ENCODE data around the gene GATB. TPM values are rescaled to one million over a fixed set of nuclear protein-coding genes. Genes with fewer than 3 reads are reported as not detected.
"Not testable (repeated sequence)": the region's sequence is repeated elsewhere in the genome, so short reads cannot be mapped to it uniquely, and the experiment has no call there.

The GATB gene
- total RNA-seq, 6 experiments from 2014 or later, result 23.1 to 28.2 (median 24.4) TPM

DNA sequence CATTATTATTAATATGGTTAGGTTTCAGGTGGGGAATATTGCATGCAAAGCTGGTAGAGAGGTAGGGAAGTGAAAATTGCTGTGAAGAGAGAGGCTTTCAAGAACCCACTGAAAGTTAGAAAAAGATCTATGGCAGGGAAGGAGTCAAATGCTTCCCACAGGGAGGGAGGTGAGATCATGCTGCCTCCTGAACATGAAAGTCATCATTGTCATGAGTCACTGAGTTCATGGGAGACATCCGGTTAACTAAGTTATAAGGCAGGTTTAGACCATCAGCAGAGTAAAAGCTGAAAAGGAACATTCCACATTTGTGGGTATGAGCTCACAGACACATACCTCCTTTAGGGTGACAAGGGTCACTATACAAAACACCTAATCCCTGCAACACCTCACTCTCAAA lies 16.2 kb downstream of the GATB start:
- Mint-ChIP-seq H3K4me1 (ENCODE audit: low read depth) (peaks cover 60% of the 10 kb centered on the region), H3K4me3 (peak overlapping the region; percentile 41), H3K27me3 (ENCODE audit: insufficient read depth) (no peaks in the 10 kb centered on the region), H3K9me3 (no peaks in the 10 kb centered on the region), H3K27ac (peak overlapping the region; percentile 97), H3K36me3 (ENCODE audit: low read depth) (peaks cover 10% of the 10 kb centered on the region)
- no peak for TF ChIP-seq CTCF (IDR thresholded peaks at IDR 0.05)
- peak; percentile 89 for DNase-seq

DNA sequence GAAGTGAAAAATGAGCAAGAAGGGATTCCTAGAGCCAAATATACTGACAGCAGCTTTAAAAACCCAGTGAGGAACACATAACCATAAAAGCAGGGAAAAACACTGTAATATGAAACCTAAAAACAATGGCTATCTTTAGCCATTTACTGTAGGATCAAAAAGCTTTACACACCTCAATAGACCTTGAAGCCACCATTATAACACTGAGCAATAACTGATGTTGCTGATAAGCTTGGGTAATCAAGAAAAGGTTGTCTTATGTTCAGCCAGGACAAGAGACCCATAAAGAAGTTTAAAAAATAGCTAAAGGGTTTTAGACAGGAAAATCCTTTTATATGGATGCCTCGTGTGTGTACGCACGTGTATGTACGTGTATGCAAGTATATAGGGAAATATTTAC lies 16.9 kb downstream of the GATB start:
- Mint-ChIP-seq H3K27me3 (ENCODE audit: insufficient read depth) (no peaks in the 10 kb centered on the region), H3K9me3 (peaks cover under 1% of the 10 kb centered on the region; the same call in 1 of the 2 replicates), H3K4me1 (ENCODE audit: low read depth) (peaks cover 60% of the 10 kb centered on the region), H3K4me3 (no peak overlapping the region), H3K36me3 (ENCODE audit: low read depth) (peaks cover 16% of the 10 kb centered on the region), H3K27ac (peak overlapping the region; percentile 97)
- DNase-seq, result no peak
- no peak for TF ChIP-seq CTCF (IDR thresholded peaks at IDR 0.05)

DNA sequence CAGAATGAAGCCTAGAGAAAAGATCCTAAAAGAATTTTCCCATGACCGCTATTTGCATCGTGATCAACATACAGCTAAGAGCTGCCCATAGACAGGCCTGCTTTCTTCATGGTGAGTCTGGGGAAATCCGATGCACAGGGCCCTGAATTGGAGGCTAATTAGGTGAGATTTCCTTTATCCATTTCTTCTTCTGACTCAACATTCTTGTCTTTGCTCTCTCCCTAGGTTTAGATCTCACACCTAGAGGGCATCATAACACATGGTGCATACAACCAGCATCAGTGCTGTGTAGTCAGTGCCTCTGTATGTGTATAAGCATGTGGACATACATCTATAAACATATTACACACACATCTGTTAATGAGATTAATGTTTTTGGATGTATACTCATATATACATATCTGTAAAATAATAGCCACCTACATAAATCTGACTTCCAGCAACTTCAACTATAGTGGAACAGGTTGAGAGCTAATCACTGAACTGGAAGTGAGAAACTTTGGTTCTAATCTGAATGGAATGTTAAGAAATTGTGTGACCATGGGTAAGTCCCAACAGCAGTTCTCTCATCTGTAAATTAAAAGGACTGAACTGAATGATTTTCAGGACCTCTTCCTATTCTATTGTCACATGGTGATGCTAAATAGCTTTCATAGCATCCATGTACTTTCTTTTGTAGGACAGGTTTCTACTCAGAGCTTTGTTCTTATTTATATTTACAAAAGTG lies 17.5 kb downstream of the GATB start:
- Mint-ChIP-seq H3K9me3 (peaks cover 5% of the 10 kb centered on the region), H3K4me3 (no peak overlapping the region), H3K4me1 (ENCODE audit: low read depth) (peaks cover 60% of the 10 kb centered on the region), H3K36me3 (ENCODE audit: low read depth) (peaks cover 22% of the 10 kb centered on the region), H3K27me3 (ENCODE audit: insufficient read depth) (no peaks in the 10 kb centered on the region), H3K27ac (peak overlapping the region; percentile 97)
- no peak for DNase-seq
- peak; percentile 32; the same call in 1 of the 2 replicates for TF ChIP-seq CTCF (IDR thresholded peaks at IDR 0.05)

DNA sequence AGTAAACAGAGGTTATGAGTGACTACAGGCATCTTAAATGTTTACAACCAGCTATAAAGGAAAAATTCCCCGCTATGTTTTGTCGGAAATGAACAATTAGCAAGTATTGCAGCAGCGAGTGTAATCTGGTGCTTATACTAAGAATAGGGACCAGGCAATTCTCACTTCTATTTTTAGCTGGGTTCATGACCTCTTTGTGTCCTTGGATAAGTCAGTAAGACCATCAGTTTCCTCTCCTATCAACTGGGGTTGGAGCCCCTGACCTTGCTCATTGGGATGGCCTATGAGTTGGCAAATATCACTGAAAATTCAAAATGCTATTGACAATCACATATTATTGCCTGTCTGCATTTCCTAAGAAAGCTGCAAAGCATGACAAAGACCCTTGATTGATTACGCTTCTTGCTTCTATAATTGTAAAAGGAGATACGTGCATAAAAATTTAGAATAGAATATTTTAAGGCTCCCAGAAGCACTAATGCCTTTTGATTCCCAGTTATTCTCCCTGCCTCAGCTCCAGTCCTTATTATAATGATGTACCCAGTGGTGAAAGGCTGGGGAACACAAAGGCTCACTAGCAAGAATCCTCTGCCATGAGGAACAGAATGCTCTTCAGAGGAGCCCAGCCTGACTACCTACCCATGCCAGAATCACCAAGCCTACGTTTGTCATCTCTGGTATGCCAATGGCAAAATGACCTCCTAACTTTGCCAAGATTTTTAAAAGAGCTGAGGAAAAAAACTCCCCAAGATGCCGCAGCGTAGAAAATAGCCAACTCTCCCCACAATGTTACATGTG lies 21.9 kb downstream of the GATB start:
- no peak for TF ChIP-seq CTCF (IDR thresholded peaks at IDR 0.05)
- Mint-ChIP-seq H3K27ac (no peak overlapping the region), H3K9me3 (peaks cover 34% of the 10 kb centered on the region), H3K4me3 (no peak overlapping the region), H3K36me3 (ENCODE audit: low read depth) (peaks cover 49% of the 10 kb centered on the region), H3K27me3 (ENCODE audit: insufficient read depth) (no peaks in the 10 kb centered on the region; the same call in 1 of the 2 replicates), H3K4me1 (ENCODE audit: low read depth) (peaks cover 21% of the 10 kb centered on the region)
- no peak for DNase-seq

DNA sequence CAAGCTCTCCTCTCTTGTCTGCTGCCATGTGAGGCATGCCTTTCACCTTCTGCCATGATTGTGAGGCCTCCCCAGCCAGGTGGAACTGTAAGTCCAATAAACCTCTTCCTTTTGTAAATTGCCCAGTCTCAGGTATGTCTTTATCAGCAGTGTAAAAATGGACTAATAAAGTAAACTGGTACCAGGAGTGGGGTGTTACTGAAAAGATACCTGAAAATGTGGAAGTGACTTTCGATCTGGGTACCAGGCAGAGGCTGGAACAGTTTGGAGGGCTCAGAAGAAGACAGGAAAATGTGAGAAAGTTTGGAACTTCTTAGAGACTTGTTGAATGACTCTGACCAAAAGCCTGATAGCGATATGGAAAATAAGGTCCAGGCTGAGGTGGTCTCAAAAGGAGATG lies 24.0 kb downstream of the GATB start:
- not testable (repeated sequence) for H3K4me1 Mint-ChIP-seq (ENCODE audit: low read depth); DNase-seq; H3K4me3 Mint-ChIP-seq; H3K27me3 Mint-ChIP-seq (ENCODE audit: insufficient read depth); H3K27ac Mint-ChIP-seq
- H3K9me3 Mint-ChIP-seq, result peaks cover 34% of the 10 kb centered on the region
- peaks cover 53% of the 10 kb centered on the region for H3K36me3 Mint-ChIP-seq (ENCODE audit: low read depth)

DNA sequence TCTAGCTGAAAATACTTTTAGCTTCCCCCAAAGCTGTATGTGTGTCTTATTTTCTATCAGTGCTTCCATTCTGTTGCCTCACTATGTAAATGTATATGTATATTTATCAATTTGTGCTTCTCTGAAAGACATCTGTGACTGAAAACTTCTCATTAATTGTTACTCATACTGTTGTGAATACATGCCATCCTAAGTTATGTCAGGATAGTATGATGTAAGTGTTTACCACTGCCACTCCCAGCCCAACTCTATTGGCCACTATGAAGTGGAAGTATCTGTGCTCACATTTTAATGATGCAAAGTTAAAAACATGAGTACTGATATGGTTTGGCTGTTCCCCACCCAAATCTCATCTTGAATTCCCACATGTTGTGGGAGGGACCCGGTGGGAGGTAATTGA lies 24.4 kb downstream of the GATB start:
- no peak for TF ChIP-seq CTCF (IDR thresholded peaks at IDR 0.05)
- no peaks in the 10 kb centered on the region; the same call in 1 of the 2 replicates for H3K27me3 Mint-ChIP-seq (ENCODE audit: insufficient read depth)
- peaks cover 6% of the 10 kb centered on the region; the same call in 1 of the 2 replicates for H3K4me1 Mint-ChIP-seq (ENCODE audit: low read depth)
- DNase-seq, result no peak
- H3K4me3 Mint-ChIP-seq, result no peak overlapping the region
- H3K27ac Mint-ChIP-seq, result no peak overlapping the region
- peaks cover 53% of the 10 kb centered on the region for H3K36me3 Mint-ChIP-seq (ENCODE audit: low read depth)
- H3K9me3 Mint-ChIP-seq, result peaks cover 34% of the 10 kb centered on the region

GRCh38 chr4:151731670-151732069 lies 29.1 kb downstream of the GATB start:
- Mint-ChIP-seq H3K36me3 (ENCODE audit: low read depth) (peaks cover 32% of the 10 kb centered on the region), H3K9me3 (peaks cover 13% of the 10 kb centered on the region), H3K4me1 (ENCODE audit: low read depth) (peaks cover 36% of the 10 kb centered on the region)
- not testable (repeated sequence) for H3K27ac Mint-ChIP-seq; H3K27me3 Mint-ChIP-seq (ENCODE audit: insufficient read depth); H3K4me3 Mint-ChIP-seq; DNase-seq
